Activated CD8-positive, alpha-beta T cell treated with anti-CD3 and anti-CD28 coated beads for 36 hours (primary cell): Measurements from ENCODE around the gene TELO2. TPM values are rescaled to one million over a fixed set of nuclear protein-coding genes. Genes with fewer than 3 reads are reported as not detected.
A peak's percentile ranks its signal among the peaks of the same experiment; 100 is the strongest.

Experiments used
- ATAC-seq: fragments of 200-7000 bp; cut with Tn5 transposase; one replicate; pipeline ENCODE4 v1.10.0; 2021; ENCODE audit warnings: mild to moderate bottlenecking, moderate library complexity
- CTCF ChIA-PET: fragments of 350-600 bp; sonication (Branson Sonifier 250); formaldehyde crosslinking; loops from one replicate; lab custom pipeline; 2021; ENCODE audit warnings: antibody characterized with exemption; lab: Charles Lee
- POLR2A ChIA-PET: fragments of 350-600 bp; sonication (Branson Sonifier 250); formaldehyde crosslinking; loops from one replicate; lab custom pipeline; 2021; ENCODE audit warnings: antibody characterized with exemption; lab: Charles Lee
- DNase-seq: peaks from one replicate; pipeline ENCODE4 v3.0.0-alpha.2; 2020
- H3K27ac Mint-ChIP-seq: one replicate; pipeline ENCODE4 v1.8.0; 2021; ENCODE audit warnings: mild to moderate bottlenecking, mixed read lengths
- H3K27me3 Mint-ChIP-seq: one replicate; pipeline ENCODE4 v1.8.0; 2021; ENCODE audit warnings: mixed read lengths
- H3K36me3 Mint-ChIP-seq: one replicate; pipeline ENCODE4 v1.8.0; 2021; ENCODE audit warnings: low read depth, mixed read lengths
- H3K4me1 Mint-ChIP-seq: one replicate; pipeline ENCODE4 v1.8.0; 2021; ENCODE audit warnings: low read depth, mixed read lengths
- H3K4me3 Mint-ChIP-seq: one replicate; pipeline ENCODE4 v1.8.0; 2021; ENCODE audit warnings: mild to moderate bottlenecking, moderate library complexity, mixed read lengths
- H3K9me3 Mint-ChIP-seq: one replicate; pipeline ENCODE4 v1.8.0; 2021; ENCODE audit warnings: mixed read lengths
- intact Hi-C: fragments of 100-400 bp; cut with micrococcal nuclease; formaldehyde crosslinking; loops from one replicate; pipeline ENCODE4 v1.10.0; 2022
- total RNA-seq, 2 experiments: library from RNA; stranded (reverse); gene quantifications; one replicate each; pipeline ENCODE4 v1.2.3, GENCODE V29; 2021
- TF ChIP-seq, protein P1 (sequence below): fragments of 200-600 bp; IDR thresholded peaks from one replicate; pipeline ENCODE4 v1.8.0; 2022; ENCODE audit warnings: antibody characterized with exemption, mild to moderate bottlenecking

The TELO2 gene
- total RNA-seq, 2 experiments from 2014 or later, result 59.1 to 62.1 TPM

DNA sequence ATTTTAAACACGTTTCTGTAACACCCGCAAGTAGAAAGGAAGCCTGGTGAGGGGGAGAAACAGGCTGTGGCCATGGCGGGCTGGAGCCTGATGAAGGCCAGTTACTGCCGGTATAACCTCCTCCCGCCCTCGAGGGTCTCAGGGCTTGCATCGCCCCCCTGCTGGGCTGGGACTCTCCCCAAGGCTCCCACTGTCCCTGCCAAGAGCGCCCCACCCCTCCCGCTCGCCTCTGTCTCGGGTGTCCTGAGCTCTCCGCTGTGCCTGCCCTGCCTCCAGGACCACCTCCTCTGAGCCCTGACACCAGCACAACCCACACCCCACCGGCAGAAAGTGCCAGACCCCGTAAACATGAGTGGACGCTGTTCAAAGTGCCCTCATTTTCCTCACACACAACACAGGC, 59.0 kb downstream of the TELO2 start:
- Mint-ChIP-seq H3K4me3 (no peak overlapping the region), H3K36me3 (peaks cover 6% of the 10 kb centered on the region), H3K9me3 (no peaks in the 10 kb centered on the region), H3K27me3 (no peaks in the 10 kb centered on the region), H3K4me1 (peaks cover 10% of the 10 kb centered on the region), H3K27ac (no peak overlapping the region)
- POLR2A ChIA-PET, result no interaction called here
- intact Hi-C loops, result no loop called here
- TF ChIP-seq, protein P1, sequence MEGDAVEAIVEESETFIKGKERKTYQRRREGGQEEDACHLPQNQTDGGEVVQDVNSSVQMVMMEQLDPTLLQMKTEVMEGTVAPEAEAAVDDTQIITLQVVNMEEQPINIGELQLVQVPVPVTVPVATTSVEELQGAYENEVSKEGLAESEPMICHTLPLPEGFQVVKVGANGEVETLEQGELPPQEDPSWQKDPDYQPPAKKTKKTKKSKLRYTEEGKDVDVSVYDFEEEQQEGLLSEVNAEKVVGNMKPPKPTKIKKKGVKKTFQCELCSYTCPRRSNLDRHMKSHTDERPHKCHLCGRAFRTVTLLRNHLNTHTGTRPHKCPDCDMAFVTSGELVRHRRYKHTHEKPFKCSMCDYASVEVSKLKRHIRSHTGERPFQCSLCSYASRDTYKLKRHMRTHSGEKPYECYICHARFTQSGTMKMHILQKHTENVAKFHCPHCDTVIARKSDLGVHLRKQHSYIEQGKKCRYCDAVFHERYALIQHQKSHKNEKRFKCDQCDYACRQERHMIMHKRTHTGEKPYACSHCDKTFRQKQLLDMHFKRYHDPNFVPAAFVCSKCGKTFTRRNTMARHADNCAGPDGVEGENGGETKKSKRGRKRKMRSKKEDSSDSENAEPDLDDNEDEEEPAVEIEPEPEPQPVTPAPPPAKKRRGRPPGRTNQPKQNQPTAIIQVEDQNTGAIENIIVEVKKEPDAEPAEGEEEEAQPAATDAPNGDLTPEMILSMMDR, result no peak
- no peak for DNase-seq
- ATAC-seq, result no peak
- CTCF ChIA-PET, result no interaction called here

DNA sequence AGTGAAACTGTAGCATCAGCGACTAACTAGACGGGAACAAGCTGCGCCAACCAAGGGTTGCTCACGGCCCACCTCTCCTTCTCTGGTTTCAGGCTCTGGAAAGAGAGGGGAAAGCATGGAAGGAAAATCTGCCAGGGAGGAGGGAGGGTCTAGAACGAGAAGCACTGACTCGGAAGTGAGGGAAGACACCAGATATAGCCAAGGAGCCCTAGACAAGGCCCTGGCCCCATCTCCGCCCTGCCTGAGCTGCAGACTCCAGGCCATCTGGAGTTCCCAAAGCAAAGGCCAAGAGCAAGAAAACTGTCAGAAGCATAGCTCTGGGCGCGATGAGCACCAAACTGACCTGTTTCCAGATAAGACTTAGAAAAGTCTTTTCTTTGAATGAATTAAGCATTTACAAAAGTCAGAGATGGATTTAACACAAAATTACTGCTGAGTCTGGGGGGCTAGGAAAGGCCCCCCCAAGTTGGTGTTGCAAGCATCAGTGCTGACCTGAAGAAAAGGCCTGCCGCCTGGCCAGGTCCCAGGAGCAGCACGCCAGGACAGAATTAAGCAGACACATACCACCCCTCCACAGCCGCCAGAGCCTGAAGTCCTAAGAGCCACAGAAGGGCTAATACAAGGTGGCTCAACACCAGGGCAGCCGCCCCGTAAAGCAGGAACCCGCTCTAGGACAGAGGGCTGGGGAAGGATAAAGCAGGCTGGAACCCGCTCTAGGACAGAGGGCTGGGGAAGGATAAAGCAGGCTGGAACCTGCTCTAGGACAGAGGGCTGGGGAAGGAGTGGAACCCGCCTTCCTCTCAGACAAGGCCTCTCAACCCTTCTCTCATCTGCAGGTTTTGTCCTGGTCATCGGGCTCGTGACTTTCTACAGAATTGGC, 61.0 kb downstream of the TELO2 start:
- H3K4me1 Mint-ChIP-seq, result peaks cover 11% of the 10 kb centered on the region
- POLR2A ChIA-PET, result no interaction called here
- intact Hi-C loops, result no loop called here
- peaks cover 6% of the 10 kb centered on the region for H3K36me3 Mint-ChIP-seq
- H3K9me3 Mint-ChIP-seq, result no peaks in the 10 kb centered on the region
- CTCF ChIA-PET, result no interaction called here
- TF ChIP-seq, protein P1, result no peak
- H3K4me3 Mint-ChIP-seq, result no peak overlapping the region
- H3K27me3 Mint-ChIP-seq, result no peaks in the 10 kb centered on the region
- peak overlapping the region; percentile 13 for H3K27ac Mint-ChIP-seq
- ATAC-seq (no peak), DNase-seq (no peak)

DNA sequence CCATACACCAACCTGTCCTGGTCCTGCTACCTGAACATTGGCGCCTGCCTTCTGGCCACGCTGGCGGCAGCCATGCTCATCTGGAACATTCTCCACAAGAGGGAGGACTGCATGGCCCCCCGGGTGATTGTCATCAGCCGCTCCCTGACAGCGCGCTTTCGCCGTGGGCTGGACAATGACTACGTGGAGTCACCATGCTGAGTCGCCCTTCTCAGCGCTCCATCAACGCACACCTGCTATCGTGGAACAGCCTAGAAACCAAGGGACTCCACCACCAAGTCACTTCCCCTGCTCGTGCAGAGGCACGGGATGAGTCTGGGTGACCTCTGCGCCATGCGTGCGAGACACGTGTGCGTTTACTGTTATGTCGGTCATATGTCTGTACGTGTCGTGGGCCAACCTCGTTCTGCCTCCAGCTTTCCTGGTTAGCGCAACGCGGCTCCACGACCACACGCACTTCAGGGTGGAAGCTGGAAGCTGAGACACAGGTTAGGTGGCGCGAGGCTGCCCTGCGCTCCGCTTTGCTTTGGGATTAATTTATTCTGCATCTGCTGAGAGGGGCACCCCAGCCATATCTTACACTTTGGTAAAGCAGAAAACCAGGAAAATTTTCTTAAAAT, 61.8 kb downstream of the TELO2 start:
- ChIA-PET POLR2A (interaction anchor here (0.5 kb wide), 1 partner anchor 150 kb away, joined by 4 read pairs; no protein-coding TSS in a partner anchor), CTCF (no interaction called here)
- DNase-seq, result no peak
- H3K4me1 Mint-ChIP-seq, result peaks cover 16% of the 10 kb centered on the region
- intact Hi-C loops, result no loop called here
- no peak for ATAC-seq
- no peaks in the 10 kb centered on the region for H3K9me3 Mint-ChIP-seq
- no peak overlapping the region for H3K4me3 Mint-ChIP-seq
- peaks cover 4% of the 10 kb centered on the region for H3K36me3 Mint-ChIP-seq
- no peaks in the 10 kb centered on the region for H3K27me3 Mint-ChIP-seq
- no peak overlapping the region for H3K27ac Mint-ChIP-seq
- TF ChIP-seq, protein P1, result no peak

DNA sequence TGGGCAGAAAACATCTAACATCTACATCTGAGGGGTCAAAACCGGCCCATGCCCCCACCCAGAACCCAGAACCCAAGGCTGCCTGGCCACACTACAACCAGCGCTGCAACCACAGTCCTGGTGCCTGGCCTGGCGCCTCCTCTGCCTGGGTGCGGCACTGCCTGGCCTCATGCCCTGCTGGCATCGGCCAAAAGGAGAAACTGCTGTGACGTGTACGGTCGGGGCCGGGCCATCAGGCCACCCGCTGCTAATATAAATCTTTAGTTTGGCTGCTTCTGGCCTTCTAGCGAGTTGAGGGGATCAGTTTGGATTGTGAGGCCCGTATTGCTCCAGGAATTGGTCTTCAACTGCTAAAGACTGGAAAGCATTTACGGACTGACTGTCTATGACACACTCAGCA, 63.1 kb downstream of the TELO2 start:
- H3K36me3 Mint-ChIP-seq, result peaks cover 4% of the 10 kb centered on the region
- CTCF ChIA-PET, result no interaction called here
- POLR2A ChIA-PET, result no interaction called here
- peaks cover 25% of the 10 kb centered on the region for H3K4me1 Mint-ChIP-seq
- TF ChIP-seq, protein P1, result no peak
- no peaks in the 10 kb centered on the region for H3K27me3 Mint-ChIP-seq
- H3K27ac Mint-ChIP-seq, result no peak overlapping the region
- ATAC-seq, result no peak
- DNase-seq, result no peak
- intact Hi-C loops, result no loop called here
- H3K4me3 Mint-ChIP-seq, result no peak overlapping the region
- no peaks in the 10 kb centered on the region for H3K9me3 Mint-ChIP-seq

DNA sequence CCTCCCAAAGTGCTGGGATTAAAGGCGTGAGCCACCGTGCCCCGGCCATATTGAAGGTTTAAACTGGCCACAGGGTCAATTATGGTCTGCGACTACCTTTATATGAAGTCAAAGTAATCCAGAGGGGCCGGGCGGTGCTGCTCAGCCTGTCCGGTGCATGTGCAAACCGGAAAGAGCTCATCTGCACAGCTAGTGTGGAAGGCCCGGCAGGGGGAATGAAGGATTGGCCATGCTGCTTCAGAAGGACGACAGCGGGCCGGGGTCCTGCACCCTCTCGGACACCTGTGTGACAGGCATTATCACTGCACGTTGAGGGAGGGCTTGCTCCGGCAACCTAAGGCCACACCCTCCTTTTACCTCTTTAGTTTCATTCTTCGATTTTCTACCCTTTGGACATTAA, 63.9 kb downstream of the TELO2 start:
- H3K9me3 Mint-ChIP-seq, result no peaks in the 10 kb centered on the region
- DNase-seq (no peak), ATAC-seq (no peak)
- TF ChIP-seq, protein P1, result no peak
- no peak overlapping the region for H3K4me3 Mint-ChIP-seq
- POLR2A ChIA-PET, result interaction anchor here (1.0 to 1.2 kb wide), 2 partner anchors 16 to 55 kb away, joined by 3 to 4 read pairs; partner anchors contain the start of genes CRAMP1 and IFT140
- peaks cover 4% of the 10 kb centered on the region for H3K36me3 Mint-ChIP-seq
- H3K27me3 Mint-ChIP-seq, result no peaks in the 10 kb centered on the region
- no peak overlapping the region for H3K27ac Mint-ChIP-seq
- peaks cover 33% of the 10 kb centered on the region for H3K4me1 Mint-ChIP-seq
- intact Hi-C loops, result no loop called here
- CTCF ChIA-PET, result no interaction called here
